Endothelial cell of umbilical vein (primary cell): ENCODE measurements around the gene PDLIM5. TPM values are rescaled to one million over a fixed set of nuclear protein-coding genes. Genes with fewer than 3 reads are reported as not detected.

Source experiments
- BruUV-seq: library from RNA; stranded (reverse); fragments of 400-500 nt; replicated peaks from 2 replicates; lab custom pipeline; 2021; lab: Mats Ljungman, UMichigan
- CTCF ChIA-PET: fragments of 300-600, 350-600 bp; sonication (Branson Sonifier 250); formaldehyde crosslinking; loops from one replicate; lab custom pipeline; 2021; ENCODE audit warnings: antibody characterized with exemption, inconsistent platforms; lab: Charles Lee
- POLR2A ChIA-PET: fragments of 300-600, 350-600 bp; sonication (Branson Sonifier 250); formaldehyde crosslinking; loops from one replicate; lab custom pipeline; 2021; ENCODE audit warnings: antibody characterized with exemption, inconsistent platforms; lab: Charles Lee
- DNase-seq: peaks from one replicate; pipeline ENCODE4 v3.0.0-alpha.2; 2011; ENCODE audit warnings: low read depth, low spot score
- FAIRE-seq: peaks from 2 replicates; lab custom pipeline; 2011; peaks lifted over from hg19 to GRCh38; lab: Jason Lieb, UNC
- H2AFZ ChIP-seq: 2 replicates; pipeline ENCODE4 v1.6.0; 2012; ENCODE audit warnings: low read depth, low read length, control low read depth, inconsistent platforms
- H3K27ac ChIP-seq: 2 replicates; pipeline ENCODE4 v1.5.1; 2011; ENCODE audit warnings: low read depth, mild to moderate bottlenecking, control low read depth, low read length, moderate library complexity; ENCODE audit not compliant: insufficient read depth
- H3K27me3 ChIP-seq, 2 experiments: 2 replicates each; pipeline versions ENCODE4 v1.6.0 to v1.6.1; 2011; ENCODE audit warnings: low read length in 2 of 2, mixed read lengths in 1 of 2; ENCODE audit not compliant: control insufficient read depth in 2 of 2, insufficient read depth in 2 of 2
- H3K36me3 ChIP-seq, 2 experiments: 2 replicates in 1 of 2; 3 replicates in 1 of 2; pipeline ENCODE4 v1.5.1; 2011; ENCODE audit warnings: low read length in 2 of 2, mild to moderate bottlenecking in 1 of 2, moderate library complexity in 1 of 2; ENCODE audit not compliant: control insufficient read depth in 2 of 2, insufficient read depth in 2 of 2; ENCODE audit errors: extremely low read depth in 1 of 2
- H3K4me1 ChIP-seq: 3 replicates; pipeline ENCODE4 v1.5.1; 2011; ENCODE audit warnings: mild to moderate bottlenecking, low read length; ENCODE audit not compliant: control insufficient read depth, insufficient read depth; ENCODE audit errors: extremely low read depth
- H3K4me2 ChIP-seq: 2 replicates; pipeline ENCODE4 v1.6.1; 2011; ENCODE audit warnings: low read length, control low read depth, mixed read lengths; ENCODE audit not compliant: insufficient read depth
- H3K4me3 ChIP-seq, 3 experiments: fragments of 200-600 bp in 1 of 3; sonication (generic), shearing (Covaris generic) in 1 of 3; replicated peaks in 1 of 3; 2 replicates each; pipeline ENCODE4 v1.5.1; 2011 to 2016; ENCODE audit warnings: control low read depth in 3 of 3, low read length in 3 of 3, mild to moderate bottlenecking in 2 of 3, inconsistent platforms in 1 of 3, low read depth in 1 of 3, moderate library complexity in 1 of 3; ENCODE audit not compliant: insufficient read depth in 1 of 3
- H3K79me2 ChIP-seq: 2 replicates; pipeline ENCODE4 v1.6.0; 2012; ENCODE audit warnings: low read length, inconsistent platforms; ENCODE audit not compliant: control insufficient read depth, insufficient read depth
- H3K9ac ChIP-seq: replicated peaks from 2 replicates; pipeline ENCODE3; 2011; ENCODE audit warnings: low read length, control low read depth; ENCODE audit not compliant: insufficient read depth; ENCODE audit errors: extremely low read depth
- H3K9me1 ChIP-seq: replicated peaks from 3 replicates; pipeline ENCODE4 v1.6.0; 2011; ENCODE audit warnings: mild to moderate bottlenecking, low read length; ENCODE audit not compliant: control insufficient read depth, insufficient read depth; ENCODE audit errors: extremely low read depth
- H3K9me3 ChIP-seq: replicated peaks from 2 replicates; pipeline ENCODE4 v1.5.1; 2012; ENCODE audit warnings: low read length, inconsistent platforms; ENCODE audit not compliant: control insufficient read depth, insufficient read depth
- H4K20me1 ChIP-seq: replicated peaks from 2 replicates; pipeline ENCODE3; 2011; ENCODE audit warnings: mild to moderate bottlenecking, low read length; ENCODE audit not compliant: control insufficient read depth, insufficient read depth; ENCODE audit errors: extremely low read depth
- EZH2 ChIP-seq: IDR thresholded peaks from 2 replicates; pipeline ENCODE4 v1.6.1; 2012; ENCODE audit warnings: borderline replicate concordance, low read depth, mild to moderate bottlenecking, moderate library complexity, low read length, inconsistent platforms; ENCODE audit not compliant: severe bottlenecking
- FOS ChIP-seq: IDR thresholded peaks from 2 replicates; pipeline ENCODE4 v1.6.1; 2011; ENCODE audit warnings: mild to moderate bottlenecking, low read length, moderate library complexity, borderline replicate concordance; ENCODE audit not compliant: insufficient read depth
- GATA2 ChIP-seq: IDR thresholded peaks from 2 replicates; pipeline ENCODE4 v1.7.0; 2011; ENCODE audit warnings: low read depth, mild to moderate bottlenecking, moderate library complexity, mixed read lengths, low read length; ENCODE audit not compliant: insufficient read length, insufficient read depth
- JUN ChIP-seq: IDR thresholded peaks from 2 replicates; pipeline ENCODE4 v1.6.1; 2011; ENCODE audit warnings: borderline replicate concordance, low read depth; ENCODE audit not compliant: insufficient read length, insufficient read depth
- MAX ChIP-seq: IDR thresholded peaks from 2 replicates; pipeline ENCODE4 v1.6.1; 2011; ENCODE audit not compliant: insufficient read depth, insufficient read length
- MYC ChIP-seq: IDR thresholded peaks from one replicate; pipeline ENCODE4 v1.6.1; 2011; ENCODE audit warnings: mild to moderate bottlenecking, low read depth, low read length
- POLR2A ChIP-seq: IDR thresholded peaks from 2 replicates; pipeline ENCODE4 v1.6.1; 2012; ENCODE audit warnings: low read depth, mild to moderate bottlenecking, control low read depth, low read length
- POLR2AphosphoS5 ChIP-seq: IDR thresholded peaks from 2 replicates; pipeline ENCODE4 v1.6.1; 2012; ENCODE audit warnings: low read depth, mild to moderate bottlenecking, control low read depth, low read length, moderate library complexity; ENCODE audit not compliant: insufficient read depth
- dilution Hi-C: fragments of 300-500 bp; cut with MboI; formaldehyde crosslinking; loops from one replicate; pipeline ENCODE4 v1.15.0; 2019; ENCODE audit warnings: low sequenced_read_pairs; ENCODE audit not compliant: extremely low pct_ligation_motif_present
- intact Hi-C: fragments of 100-400 bp; cut with micrococcal nuclease; formaldehyde crosslinking; loops from one replicate; pipeline ENCODE4 v1.10.0; 2022
- polyA plus RNA-seq, 4 experiments: library from polyadenylated mRNA; depleted of rRNA in 3 of 4; stranded (reverse) in 3 of 4; unstranded in 1 of 4; fragments of >200 nt; gene quantifications; 2 replicates each; pipeline versions ENCODE4 v1.2.1 to v1.2.3, GENCODE V29; 2011 to 2012; ENCODE audit warnings: missing spikeins in 1 of 4
- total RNA-seq: library from RNA; stranded (reverse); gene quantifications from 2 replicates; pipeline ENCODE4 v1.2.3, GENCODE V29; 2021
- TF ChIP-seq, protein P1 (sequence below), 2 donors: IDR thresholded peaks; 1 replicate in 1 of 2; 2 replicates in 1 of 2; pipeline ENCODE4 v1.5.1; 2011; ENCODE audit warnings: low read length in 2 of 2, mild to moderate bottlenecking in 2 of 2, moderate library complexity in 2 of 2, control low read depth in 1 of 2, inconsistent platforms in 1 of 2, low read depth in 1 of 2; ENCODE audit not compliant: insufficient read depth in 1 of 2; ENCODE audit errors: extremely low read depth in 1 of 2

PDLIM5 gene
- total and polyA plus RNA-seq, 2 donors (not counting 3 experiments of a cell fraction or from before 2014, with no cell fraction given): 243 to 310 TPM

DNA sequence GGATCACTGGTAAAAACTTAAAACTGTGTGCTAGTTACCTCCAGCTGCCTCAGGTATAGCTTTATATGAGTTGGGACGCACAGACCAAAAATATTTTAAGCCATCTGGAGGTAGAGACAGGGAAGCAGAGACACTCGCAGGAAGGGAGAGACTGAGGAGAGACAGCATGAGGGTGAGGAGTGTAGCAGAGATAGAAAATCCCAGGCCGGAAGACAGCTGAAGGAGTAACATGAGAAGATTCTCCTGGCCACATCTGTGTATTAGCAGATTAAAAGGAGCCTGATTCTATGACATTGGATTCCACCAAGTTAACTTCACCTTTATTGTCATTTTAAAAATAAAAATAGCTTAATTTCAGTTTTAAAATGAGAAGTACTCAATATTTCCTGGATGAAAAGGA, 84.3 kb downstream of the PDLIM5 start:
- dilution Hi-C loops: no loop called here
- Histone ChIP-seq H3K27me3 (no peaks in the 10 kb centered on the region), H4K20me1 (no peaks in the 10 kb centered on the region), H3K9me3 (no peaks in the 10 kb centered on the region), H2AFZ (no peak overlapping the region), H3K4me3 (no peak overlapping the region), H3K27ac (peak overlapping the region; percentile 55), H3K4me1 (peaks cover 57% of the 10 kb centered on the region), H3K9ac (no peak overlapping the region), H3K4me2 (peak overlapping the region; percentile 64), H3K36me3 (no peaks in the 10 kb centered on the region), H3K79me2 (peaks cover 90% of the 10 kb centered on the region), H3K9me1 (no peaks in the 10 kb centered on the region)
- CTCF ChIA-PET: interaction anchor here (0.8 to 2.0 kb wide), 8 partner anchors 10 to 129 kb away, joined by 3 to 8 read pairs (median 4); no protein-coding TSS in a partner anchor
- FAIRE-seq: no peak
- intact Hi-C loops: no loop called here
- no TSS peak for BruUV-seq
- TF ChIP-seq GATA2: no peak
- TF ChIP-seq MYC: no peak
- TF ChIP-seq EZH2: no peak
- TF ChIP-seq, protein P1, sequence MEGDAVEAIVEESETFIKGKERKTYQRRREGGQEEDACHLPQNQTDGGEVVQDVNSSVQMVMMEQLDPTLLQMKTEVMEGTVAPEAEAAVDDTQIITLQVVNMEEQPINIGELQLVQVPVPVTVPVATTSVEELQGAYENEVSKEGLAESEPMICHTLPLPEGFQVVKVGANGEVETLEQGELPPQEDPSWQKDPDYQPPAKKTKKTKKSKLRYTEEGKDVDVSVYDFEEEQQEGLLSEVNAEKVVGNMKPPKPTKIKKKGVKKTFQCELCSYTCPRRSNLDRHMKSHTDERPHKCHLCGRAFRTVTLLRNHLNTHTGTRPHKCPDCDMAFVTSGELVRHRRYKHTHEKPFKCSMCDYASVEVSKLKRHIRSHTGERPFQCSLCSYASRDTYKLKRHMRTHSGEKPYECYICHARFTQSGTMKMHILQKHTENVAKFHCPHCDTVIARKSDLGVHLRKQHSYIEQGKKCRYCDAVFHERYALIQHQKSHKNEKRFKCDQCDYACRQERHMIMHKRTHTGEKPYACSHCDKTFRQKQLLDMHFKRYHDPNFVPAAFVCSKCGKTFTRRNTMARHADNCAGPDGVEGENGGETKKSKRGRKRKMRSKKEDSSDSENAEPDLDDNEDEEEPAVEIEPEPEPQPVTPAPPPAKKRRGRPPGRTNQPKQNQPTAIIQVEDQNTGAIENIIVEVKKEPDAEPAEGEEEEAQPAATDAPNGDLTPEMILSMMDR (IDR thresholded peaks at IDR 0.05; ENCODE audit: extremely low read depth in 1 of 2, insufficient read depth in 1 of 2, low read depth in 1 of 2, low read length in 2 of 2): no peak
- TF ChIP-seq FOS: no peak
- no peak for TF ChIP-seq JUN
- TF ChIP-seq MAX: no peak
- no peak for TF ChIP-seq POLR2A
- TF ChIP-seq POLR2AphosphoS5: no peak
- no peak for DNase-seq
- POLR2A ChIA-PET: interaction anchor here (1.0 to 1.1 kb wide), 2 partner anchors 16 to 17 kb away, joined by 3 read pairs; no protein-coding TSS in a partner anchor
